BE2C (cell line): Measurements from ENCODE around the gene ZNF423.

ENCODE experiments used
- DNase-seq: peaks from one replicate; pipeline ENCODE4 v3.0.0-alpha.2; 2020
- H3K27me3 ChIP-seq: fragments of 250-450 bp; sonication (Bioruptor Pico); 2 replicates; pipeline ENCODE4 v1.5.1; 2020; ENCODE audit warnings: mild to moderate bottlenecking
- H3K36me3 ChIP-seq: fragments of 250-450 bp; sonication (Bioruptor Pico); 2 replicates; pipeline ENCODE4 v1.5.1; 2020; ENCODE audit warnings: mild to moderate bottlenecking
- H3K4me1 ChIP-seq: fragments of 250-450 bp; sonication (Bioruptor Pico); 2 replicates; pipeline ENCODE4 v1.5.1; 2020
- H3K4me3 ChIP-seq: 2 replicates; pipeline ENCODE4 v1.5.1; 2011; ENCODE audit warnings: low read depth, low read length
- H3K9me3 ChIP-seq: fragments of 250-450 bp; sonication (Bioruptor Pico); 2 replicates; pipeline ENCODE4 v1.5.1; 2020
- TF ChIP-seq, protein P1 (sequence below): IDR thresholded peaks from 2 replicates; pipeline ENCODE4 v1.5.1; 2012; ENCODE audit warnings: mild to moderate bottlenecking, low read depth, low read length

ZNF423 gene

DNA sequence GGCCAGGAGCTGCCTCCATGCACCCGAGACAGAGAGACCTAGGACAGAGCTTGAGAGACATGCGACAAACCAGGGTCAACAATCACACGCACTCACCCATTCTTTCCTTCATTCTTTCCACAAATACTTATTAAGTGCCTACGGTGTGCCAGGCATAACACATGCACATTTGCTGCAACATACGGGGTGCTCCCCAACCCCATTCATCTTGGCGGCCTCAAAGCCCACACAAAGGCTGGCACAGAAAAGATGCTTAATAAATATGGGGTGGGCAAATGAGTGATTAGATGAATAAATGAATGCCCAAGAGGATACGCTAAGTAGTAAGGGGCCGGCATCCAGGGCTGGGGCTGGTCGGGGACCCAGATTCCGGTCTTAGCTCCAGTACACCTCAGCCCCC lies 117.9 kb downstream of the ZNF423 start:
- Histone ChIP-seq H3K9me3 (no peaks in the 10 kb centered on the region), H3K27me3 (no peaks in the 10 kb centered on the region), H3K36me3 (no peaks in the 10 kb centered on the region), H3K4me3 (no peak overlapping the region), H3K4me1 (peaks cover 3% of the 10 kb centered on the region; the same call in 1 of the 2 replicates)
- TF ChIP-seq, protein P1, sequence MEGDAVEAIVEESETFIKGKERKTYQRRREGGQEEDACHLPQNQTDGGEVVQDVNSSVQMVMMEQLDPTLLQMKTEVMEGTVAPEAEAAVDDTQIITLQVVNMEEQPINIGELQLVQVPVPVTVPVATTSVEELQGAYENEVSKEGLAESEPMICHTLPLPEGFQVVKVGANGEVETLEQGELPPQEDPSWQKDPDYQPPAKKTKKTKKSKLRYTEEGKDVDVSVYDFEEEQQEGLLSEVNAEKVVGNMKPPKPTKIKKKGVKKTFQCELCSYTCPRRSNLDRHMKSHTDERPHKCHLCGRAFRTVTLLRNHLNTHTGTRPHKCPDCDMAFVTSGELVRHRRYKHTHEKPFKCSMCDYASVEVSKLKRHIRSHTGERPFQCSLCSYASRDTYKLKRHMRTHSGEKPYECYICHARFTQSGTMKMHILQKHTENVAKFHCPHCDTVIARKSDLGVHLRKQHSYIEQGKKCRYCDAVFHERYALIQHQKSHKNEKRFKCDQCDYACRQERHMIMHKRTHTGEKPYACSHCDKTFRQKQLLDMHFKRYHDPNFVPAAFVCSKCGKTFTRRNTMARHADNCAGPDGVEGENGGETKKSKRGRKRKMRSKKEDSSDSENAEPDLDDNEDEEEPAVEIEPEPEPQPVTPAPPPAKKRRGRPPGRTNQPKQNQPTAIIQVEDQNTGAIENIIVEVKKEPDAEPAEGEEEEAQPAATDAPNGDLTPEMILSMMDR, result no peak
- DNase-seq, result no peak

DNA sequence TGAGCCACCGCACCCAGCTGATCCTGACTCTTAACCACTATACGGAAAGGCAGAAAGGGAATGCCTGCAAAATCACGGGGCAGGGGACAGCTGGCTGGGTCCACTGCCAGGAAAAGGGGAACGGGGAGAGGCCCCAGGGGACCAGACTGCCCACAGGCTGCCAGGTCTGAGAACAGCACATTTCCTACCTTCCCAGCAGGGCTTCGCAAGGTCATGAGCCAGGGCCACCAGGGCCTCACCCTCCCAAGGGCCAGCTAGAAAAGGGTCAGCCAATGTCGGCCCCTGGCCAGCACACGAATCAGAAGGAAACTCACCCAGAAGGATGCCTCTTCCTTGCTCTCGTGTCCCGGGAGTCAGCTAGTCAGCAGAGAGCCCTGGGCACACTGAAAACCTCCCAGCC lies 118.4 kb downstream of the ZNF423 start:
- DNase-seq, result no peak
- H3K9me3 ChIP-seq, result no peaks in the 10 kb centered on the region
- H3K4me3 ChIP-seq, result no peak overlapping the region
- H3K36me3 ChIP-seq, result no peaks in the 10 kb centered on the region
- no peaks in the 10 kb centered on the region for H3K27me3 ChIP-seq
- peaks cover 4% of the 10 kb centered on the region; the same call in 1 of the 2 replicates for H3K4me1 ChIP-seq
- TF ChIP-seq, protein P1, result no peak

DNA sequence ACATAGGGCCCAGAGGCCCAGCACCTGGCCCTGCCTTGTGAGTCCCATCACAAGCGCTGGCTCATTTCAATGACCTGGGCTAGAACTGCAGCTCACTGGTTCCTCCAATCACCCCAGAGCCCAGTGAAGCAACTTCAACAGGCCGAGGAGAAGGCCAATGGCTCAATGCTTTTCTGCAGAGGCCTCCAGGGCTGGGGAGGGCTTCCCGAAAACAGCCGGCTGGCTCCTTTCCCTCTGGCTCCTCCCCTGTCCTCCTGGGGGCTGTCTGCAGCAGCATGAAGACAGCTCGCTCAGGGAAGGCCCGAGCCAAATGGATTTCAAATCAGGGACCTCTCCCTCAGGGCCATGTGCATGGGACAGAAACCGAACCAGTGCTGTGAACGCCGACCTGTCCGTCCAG lies 121.6 kb downstream of the ZNF423 start:
- Histone ChIP-seq H3K4me3 (no peak overlapping the region), H3K27me3 (no peaks in the 10 kb centered on the region), H3K36me3 (peaks cover 4% of the 10 kb centered on the region; the same call in 1 of the 2 replicates), H3K4me1 (peaks cover 4% of the 10 kb centered on the region; the same call in 1 of the 2 replicates), H3K9me3 (no peaks in the 10 kb centered on the region)
- DNase-seq, result no peak
- TF ChIP-seq, protein P1, result no peak

DNA sequence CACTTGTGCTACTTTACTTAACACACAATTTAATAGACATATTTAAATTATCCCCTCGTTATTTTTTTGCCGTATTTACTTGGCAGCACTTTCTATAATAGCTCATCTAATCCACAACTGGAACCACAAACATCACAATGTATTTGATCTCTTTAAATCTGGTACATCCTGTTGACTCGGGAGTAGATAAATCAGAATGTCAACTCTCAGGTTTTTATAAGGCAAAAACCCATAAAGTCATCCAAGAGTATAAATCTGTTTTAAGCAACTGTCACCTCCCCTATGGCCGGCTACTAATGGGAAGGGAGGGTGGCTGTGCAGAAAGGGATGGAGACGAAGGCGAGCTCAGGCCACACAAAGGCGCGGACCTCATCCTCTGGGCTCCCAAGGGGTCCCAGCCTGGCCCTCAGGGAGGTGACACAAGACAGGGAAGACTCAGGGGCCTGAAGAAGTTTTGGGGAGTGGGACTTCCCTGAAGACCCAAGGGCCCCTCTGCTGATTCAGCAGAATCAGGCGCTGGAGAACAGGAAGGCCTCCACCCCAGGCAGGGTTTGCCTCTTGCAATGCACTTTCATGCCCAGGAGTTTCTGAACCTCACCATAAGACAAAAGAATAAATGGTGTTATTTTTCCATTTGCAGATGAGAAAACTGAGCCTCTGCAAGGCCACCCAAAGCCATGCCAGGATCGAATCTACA lies 122.5 kb downstream of the ZNF423 start:
- TF ChIP-seq, protein P1, result no peak
- Histone ChIP-seq H3K4me3 (no peak overlapping the region), H3K27me3 (no peaks in the 10 kb centered on the region), H3K9me3 (no peaks in the 10 kb centered on the region), H3K4me1 (peaks cover 4% of the 10 kb centered on the region; the same call in 1 of the 2 replicates), H3K36me3 (peaks cover 4% of the 10 kb centered on the region; the same call in 1 of the 2 replicates)
- no peak for DNase-seq

DNA sequence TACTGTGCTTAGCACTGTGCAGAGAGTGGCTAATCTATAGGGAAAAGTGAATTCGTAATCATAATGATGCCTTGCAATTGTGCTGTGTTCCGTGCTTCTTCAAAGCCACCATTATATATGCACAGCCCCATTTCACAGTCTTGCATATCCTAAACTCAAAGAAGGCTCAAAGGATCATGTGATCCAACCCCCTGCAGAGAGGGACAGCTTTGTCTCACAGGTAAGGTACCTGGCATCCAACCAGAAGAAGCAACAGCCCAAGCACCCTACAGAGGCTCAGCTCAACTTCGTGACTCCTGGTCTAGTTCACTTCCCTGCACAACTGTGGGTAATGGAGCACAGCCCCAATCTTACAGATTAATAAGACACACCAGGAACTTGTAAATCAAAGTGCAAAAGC lies 124.0 kb downstream of the ZNF423 start:
- Histone ChIP-seq H3K4me1 (peaks cover 4% of the 10 kb centered on the region; the same call in 1 of the 2 replicates), H3K36me3 (peaks cover 4% of the 10 kb centered on the region; the same call in 1 of the 2 replicates), H3K4me3 (no peak overlapping the region), H3K9me3 (no peaks in the 10 kb centered on the region), H3K27me3 (no peaks in the 10 kb centered on the region)
- DNase-seq, result no peak
- TF ChIP-seq, protein P1, result no peak

DNA sequence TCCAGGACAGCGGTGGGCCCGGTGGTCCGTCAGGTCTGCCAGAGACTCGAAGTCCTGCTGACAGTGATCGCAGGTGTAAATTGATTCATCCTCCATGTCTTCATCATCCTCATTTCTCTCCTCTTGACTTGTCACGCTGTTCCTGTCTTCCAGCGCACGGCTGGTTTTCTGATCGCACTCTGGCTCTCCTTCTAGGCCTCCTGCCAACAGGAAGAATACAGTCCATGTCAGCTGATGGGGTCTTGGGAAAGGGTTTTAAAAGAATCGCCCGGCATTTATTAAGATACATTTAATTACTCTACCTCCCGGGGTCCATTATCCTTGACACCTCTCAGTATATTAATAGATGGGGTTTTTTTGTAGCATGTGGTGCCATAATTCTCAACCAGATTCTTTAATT lies 125.1 kb downstream of the ZNF423 start:
- H3K4me3 ChIP-seq, result no peak overlapping the region
- peaks cover 4% of the 10 kb centered on the region; the same call in 1 of the 2 replicates for H3K36me3 ChIP-seq
- no peaks in the 10 kb centered on the region for H3K9me3 ChIP-seq
- no peak for DNase-seq
- TF ChIP-seq, protein P1, result no peak
- peaks cover 4% of the 10 kb centered on the region; the same call in 1 of the 2 replicates for H3K4me1 ChIP-seq
- no peaks in the 10 kb centered on the region for H3K27me3 ChIP-seq
